SHP77 (cell line): ENCODE results near the gene CCDC88C.

Source experiments
- DNase-seq, 2 experiments: peaks; one replicate each; lab custom pipeline; 2025; lab: John Stamatoyannopoulos, UW

CCDC88C gene

GRCh38 chr14:91305650-91306431 is 111.8 kb downstream of the CCDC88C start:
- no peak for DNase-seq

- DNase-seq = no peak
These were observed 113.7 kb downstream of the CCDC88C start for GRCh38 chr14:91303924-91304229.

GRCh38 chr14:91303091-91303923 is 114.3 kb downstream of the CCDC88C start:
- DNase-seq = no peak

- DNase-seq = no peak
These were observed 115.2 kb downstream of the CCDC88C start for GRCh38 chr14:91302391-91302790.

GRCh38 chr14:91300957-91301356 is 116.7 kb downstream of the CCDC88C start:
- DNase-seq = no peak

- DNase-seq = no peak
These were observed 117.2 kb downstream of the CCDC88C start for GRCh38 chr14:91300283-91300895.

- no peak for DNase-seq
These were observed 118.2 kb downstream of the CCDC88C start for GRCh38 chr14:91299121-91300115.

- no peak for DNase-seq
These were observed 119.0 kb downstream of the CCDC88C start for GRCh38 chr14:91298576-91298975.

- no peak for DNase-seq
These were observed 120.4 kb downstream of the CCDC88C start for GRCh38 chr14:91297081-91297711.

GRCh38 chr14:91295851-91296796 is 121.5 kb downstream of the CCDC88C start:
- no peak for DNase-seq

- DNase-seq = no peak
These were observed 122.3 kb downstream of the CCDC88C start for GRCh38 chr14:91295276-91295845.

GRCh38 chr14:91294153-91294552 is 123.5 kb downstream of the CCDC88C start:
- no peak for DNase-seq

GRCh38 chr14:91293281-91293680 is 124.3 kb downstream of the CCDC88C start:
- DNase-seq = no peak

- no peak for DNase-seq
These were observed 125.1 kb downstream of the CCDC88C start for GRCh38 chr14:91292491-91292890.

GRCh38 chr14:91291786-91292405 is 125.7 kb downstream of the CCDC88C start:
- DNase-seq = no peak

GRCh38 chr14:91290986-91291385 is 126.6 kb downstream of the CCDC88C start:
- DNase-seq = no peak

- no peak for DNase-seq
These were observed 128.2 kb downstream of the CCDC88C start for GRCh38 chr14:91289464-91289863.

GRCh38 chr14:91288876-91289275 is 128.7 kb downstream of the CCDC88C start:
- no peak for DNase-seq

GRCh38 chr14:91286530-91286937 is 131.1 kb downstream of the CCDC88C start:
- DNase-seq = peak; percentile 33 to 46
